TTC549 (cell line): ENCODE results near the gene TRUB1.
"Not testable (repeated sequence)": the region's sequence is repeated elsewhere in the genome, so short reads cannot be mapped to it uniquely, and the experiment has no call there.

Experiments
- FAIRE-seq: peaks from 2 replicates; lab custom pipeline; 2012; peaks lifted over from hg19 to GRCh38; lab: Jason Lieb, UNC

Gene TRUB1

DNA sequence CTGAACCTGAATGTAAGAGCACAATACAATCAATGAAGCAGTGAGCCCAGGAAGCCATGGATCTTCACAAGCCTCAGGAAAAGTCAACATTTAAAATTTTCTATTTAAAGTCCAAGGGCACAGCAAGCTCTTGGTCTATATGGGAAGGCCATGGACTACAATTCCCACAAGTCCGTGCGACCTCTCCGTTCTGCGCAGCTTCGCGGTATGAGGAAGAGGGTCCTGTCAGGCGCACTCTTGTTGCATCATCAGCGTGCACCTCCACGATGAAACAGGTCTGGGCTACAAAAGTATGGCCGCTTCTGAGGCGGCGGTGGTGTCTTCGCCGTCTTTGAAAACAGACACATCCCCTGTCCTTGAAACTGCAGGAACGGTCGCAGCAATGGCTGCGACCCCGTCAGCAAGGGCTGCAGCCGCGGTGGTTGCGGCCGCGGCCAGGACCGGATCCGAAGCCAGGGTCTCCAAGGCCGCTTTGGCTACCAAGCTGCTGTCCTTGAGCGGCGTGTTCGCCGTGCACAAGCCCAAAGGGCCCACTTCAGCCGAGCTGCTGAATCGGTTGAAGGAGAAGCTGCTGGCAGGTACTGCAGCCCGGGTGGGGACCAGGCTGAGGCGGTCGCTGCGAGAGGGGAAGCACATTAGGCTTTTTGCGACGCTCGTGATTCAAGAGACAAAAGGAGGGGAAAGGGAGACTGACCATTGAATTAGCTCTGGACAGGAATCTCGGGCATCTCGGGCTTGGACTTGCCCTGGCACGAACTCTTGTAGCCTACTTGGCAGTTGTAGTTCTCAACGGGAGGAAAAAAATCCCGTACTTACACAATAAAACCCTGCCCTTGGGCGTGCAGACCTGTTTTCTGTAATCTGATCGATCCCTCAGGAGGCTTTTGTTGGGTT, at the start of gene TRUB1:
TRUB1 (plus strand) TSS at position 234 of the 894 bp plus-strand sequence; CDS start at position 293, 59 bp downstream.
- FAIRE-seq = peak; percentile 63

DNA sequence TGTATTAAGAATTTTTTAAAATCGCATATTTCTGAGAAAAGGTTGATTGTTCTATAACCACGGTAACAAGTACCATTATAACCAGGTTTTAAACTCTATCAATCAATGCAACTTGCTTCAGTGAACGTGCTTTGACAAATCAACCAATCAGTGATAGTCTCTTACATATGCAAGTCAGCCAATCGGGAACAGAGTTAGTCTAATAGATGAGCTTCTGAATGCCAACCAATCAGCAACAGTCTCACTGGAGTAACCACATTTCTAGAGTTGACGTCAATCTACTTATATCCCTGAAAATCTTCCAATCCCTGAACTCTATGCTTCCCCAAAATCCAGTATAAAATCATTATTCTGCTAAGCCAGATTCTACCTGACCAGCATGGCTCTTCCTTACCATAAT, 44.7 kb upstream of the TRUB1 start:
- no peak for FAIRE-seq

DNA sequence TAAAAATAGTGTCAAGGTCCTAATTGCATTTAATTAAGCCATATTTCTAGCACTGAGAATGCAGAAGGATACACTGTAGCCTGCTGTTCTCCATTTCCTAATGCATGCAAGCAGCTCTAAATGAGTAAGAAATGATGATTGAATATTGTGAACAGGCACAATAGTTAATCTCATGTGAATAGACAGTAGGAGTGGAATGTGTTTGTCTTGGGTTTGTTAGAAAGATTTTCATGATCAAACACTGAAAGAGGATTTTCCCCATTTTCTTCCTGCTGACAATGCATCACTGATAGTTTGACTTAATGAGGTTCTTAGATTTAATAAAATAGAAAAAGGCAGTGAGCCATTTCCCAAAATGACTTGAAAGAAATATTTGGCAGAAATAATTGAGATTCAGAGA, 43.1 kb upstream of the TRUB1 start:
- FAIRE-seq = no peak

DNA sequence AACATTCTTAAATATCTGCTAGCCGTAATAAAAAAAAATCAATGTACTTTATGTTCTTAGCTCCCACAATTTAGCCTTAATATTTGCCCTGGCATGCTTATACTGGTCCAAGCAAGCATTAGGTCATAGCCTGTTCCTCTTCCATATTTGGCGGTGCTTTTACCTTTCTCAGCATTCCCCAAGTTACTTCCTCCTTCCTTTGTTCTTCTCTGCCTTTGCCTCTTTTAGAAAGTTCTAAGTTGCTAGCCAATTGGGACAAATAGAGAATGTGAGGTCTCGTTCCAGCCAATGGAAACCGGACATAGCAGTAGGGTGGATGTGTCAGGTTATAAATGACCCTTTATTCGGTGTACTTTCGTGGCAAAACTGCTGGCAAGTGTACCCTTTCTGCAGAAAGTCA, 41.0 kb upstream of the TRUB1 start:
- not testable (repeated sequence) for FAIRE-seq

DNA sequence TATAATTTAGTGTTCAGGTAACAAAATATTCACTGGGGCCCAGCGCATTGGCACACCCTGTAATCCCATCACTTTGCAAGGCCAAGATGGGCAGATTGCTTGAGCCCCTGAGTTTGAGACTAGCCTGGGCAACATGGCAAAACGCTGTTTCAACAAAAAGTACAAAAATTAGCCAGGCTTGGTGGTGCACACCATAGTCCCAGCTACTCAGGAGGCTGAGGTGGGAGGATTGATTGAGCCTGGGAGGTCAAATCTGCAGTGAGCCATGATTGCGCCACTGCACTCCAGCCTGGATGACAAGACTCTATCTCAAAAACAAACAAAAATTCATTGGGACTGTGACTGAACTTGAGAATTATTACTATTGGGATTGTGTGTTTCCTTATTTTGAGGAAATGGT, 40.4 kb upstream of the TRUB1 start:
- no peak for FAIRE-seq

DNA sequence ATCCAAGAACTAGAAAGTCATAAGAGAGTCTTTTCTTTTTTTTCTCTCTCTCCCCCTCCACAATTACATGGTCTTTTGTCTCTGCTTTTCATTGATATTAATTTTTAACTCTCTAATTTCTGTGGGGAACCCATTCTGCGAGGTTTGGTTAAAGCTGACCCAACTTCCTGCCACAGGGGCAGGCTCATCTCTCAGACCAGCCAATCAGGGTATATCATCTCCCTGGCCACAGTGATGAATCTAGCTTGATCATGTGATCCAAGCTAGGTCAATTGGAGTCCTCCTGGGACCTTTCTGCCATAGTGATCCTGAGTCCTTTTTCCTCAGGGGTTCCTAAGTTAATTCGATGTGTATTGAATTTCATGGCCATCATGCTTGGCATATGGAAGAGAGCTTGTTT, 38.0 kb upstream of the TRUB1 start:
- no peak for FAIRE-seq

DNA sequence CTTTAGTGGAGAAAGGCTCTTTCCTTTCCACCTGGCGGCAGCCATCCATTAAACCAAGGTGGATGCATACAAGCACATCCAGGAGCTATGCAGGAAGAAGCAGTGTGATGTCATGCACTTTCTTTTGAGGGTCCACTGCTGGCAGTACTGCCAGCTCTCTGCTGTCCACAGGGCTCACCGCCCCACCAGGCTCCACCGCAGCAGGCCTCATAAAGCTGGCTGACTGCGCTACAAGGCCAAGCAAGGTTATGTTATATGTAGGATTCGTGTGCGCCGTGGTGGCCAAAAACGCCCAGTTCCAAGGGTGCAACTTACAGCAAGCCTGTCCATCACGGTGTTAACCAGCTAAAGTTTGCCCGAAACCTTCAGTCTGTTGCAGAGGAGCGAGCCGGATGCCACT, 37.3 kb upstream of the TRUB1 start:
- FAIRE-seq = no peak

DNA sequence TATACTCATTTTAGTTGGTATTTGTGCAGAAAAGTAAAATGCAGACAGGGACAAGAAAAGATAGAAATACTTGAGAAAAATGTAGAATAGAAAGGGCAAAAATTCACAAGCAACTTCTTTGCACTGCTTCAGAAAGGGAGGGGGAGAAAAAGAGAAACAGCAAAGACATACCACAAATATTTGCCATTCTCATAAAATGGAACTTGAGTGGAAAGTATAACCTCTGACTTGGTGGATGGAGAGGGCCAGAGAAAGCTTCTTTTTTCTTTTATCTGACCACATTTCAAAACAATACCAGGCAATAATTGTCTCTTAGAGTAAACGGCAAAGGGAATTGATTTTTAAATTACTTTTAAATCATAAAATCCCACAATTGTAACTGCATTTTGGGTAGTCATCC, 35.8 kb upstream of the TRUB1 start:
- no peak for FAIRE-seq

DNA sequence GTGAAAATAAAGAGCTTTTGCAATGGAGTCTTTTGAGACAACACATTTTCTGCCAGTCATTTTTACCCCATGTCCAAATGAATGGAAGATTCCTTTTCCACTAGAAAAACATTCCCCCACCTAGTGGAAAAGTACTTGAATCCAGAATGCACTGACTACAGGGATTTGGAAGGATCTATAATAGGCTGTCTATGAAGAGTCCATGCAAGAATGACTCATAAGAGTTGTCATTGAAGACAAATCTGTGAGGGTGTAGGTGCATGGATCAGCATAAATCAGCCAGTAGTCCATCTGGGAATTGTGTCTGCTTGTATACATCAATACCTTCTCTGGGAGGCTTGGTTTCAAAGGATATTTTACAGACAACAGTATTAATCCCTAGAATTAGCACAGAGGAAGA, 32.5 kb upstream of the TRUB1 start:
- no peak for FAIRE-seq

DNA sequence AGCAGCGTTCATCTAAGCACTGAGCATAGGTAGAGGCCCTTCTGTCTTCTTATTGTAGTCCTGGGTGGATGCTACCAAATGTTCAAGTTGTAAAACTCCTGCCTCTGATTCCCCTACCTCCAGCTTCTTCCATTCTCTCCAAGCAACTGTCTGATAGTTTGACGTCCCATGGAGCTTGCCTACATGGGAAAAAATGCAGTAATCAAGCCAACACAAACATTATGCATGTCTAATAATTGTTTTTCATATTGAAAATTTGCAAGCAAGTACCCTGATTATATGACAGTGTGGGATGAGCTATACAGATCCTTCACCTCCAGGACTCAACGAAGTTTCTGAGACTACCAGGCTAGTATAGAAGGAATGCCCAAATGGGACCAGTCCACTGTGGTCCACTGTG, 31.0 kb upstream of the TRUB1 start:
- FAIRE-seq = no peak

DNA sequence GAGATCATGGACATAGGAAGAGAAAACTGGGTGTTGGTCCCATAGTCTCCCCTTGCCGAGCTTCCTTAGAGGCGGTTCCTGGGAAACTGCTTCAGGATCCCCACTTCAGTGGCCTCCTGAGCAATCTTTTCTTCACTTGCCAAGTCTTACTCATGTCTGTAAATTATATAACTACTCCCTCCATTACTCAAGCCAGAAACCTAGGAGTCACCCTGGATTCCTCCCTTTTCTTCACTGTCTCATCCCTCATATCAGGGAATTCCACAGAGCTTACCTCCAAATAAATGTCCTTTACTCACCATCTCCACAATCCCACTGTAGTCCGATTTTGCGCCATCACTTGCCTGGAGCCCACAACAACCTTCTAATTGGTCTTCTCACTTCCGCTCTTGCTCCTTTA, 29.1 kb upstream of the TRUB1 start:
- no peak for FAIRE-seq

DNA sequence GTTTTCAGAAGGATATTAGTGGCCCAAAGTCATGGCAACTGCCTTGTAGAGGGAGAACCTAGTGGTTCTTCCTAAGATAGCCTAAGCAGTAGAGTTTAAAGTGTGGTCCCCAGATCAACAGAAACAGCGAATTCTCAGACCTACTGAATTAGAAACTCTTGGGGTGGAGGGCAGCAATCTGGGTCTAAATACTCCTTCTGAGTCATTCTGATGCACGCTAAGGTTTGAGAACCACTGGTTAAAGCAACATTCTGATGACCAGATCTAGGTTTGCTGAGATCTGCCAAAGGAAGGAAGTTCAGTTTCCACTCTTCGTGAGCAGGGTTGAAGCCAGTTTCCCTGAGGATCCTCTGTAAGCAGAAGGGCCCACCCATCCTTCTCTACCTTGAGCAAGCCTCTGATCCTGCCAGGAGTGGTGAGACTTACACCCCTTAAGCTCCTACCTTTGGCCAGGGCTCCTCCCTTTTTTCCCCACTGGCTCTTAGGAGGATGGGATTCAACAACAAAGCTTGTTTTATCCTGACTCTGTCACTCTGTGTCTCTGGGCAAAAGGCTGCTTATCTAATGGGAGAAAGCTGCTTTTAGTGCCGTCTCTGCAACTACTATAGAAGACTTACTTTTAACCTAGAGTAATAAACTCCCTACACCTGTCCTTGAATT, 26.8 kb upstream of the TRUB1 start:
- no peak for FAIRE-seq

DNA sequence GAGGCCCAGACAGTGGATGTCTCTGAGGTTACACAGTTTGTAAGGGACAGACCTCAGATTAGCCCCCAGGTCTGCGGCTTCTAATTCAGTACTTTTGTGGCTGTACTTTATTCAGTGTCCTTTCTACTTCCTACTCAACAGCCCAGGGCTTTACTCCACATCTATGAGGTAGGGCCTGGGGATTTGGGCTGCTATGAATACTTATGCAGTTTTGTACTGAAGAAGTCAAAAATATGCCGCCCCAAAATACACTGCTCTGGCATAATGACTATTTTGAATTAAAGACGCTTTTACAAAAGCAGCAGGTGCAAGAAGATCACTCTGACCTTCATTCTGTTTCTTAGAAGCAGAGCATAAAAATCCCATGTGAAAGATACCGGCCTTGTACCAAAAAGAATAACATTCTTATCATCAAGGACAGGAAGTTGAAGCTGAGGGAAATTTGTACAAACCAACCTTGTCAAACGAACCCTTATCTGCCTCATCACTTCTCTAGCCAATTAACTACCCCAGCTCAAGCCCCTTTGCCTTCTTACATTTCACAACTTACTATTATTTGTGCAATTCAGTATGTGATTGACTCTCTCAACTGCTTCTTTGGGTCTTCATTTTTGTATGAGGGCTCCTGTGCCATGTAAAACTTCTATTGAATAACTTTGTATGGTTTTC, 26.1 kb upstream of the TRUB1 start:
- no peak for FAIRE-seq

DNA sequence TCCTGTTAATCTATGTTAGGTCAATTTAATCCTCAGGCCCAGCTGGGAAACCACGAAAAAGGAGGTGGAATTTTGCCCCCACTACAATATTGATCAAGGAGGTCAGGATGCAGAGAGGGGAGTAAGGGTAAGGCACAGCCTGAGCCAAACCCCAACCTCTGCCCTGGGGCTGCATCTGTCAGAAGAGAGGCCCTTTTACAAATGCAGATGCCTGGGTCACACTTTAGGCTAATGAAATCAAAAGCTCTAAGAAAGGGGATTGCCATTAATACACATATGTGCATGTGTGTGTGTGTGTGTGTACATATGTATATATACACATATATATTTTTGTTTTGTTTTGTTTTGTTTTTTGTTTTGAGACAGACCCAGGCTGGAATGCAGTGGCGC, 25.5 kb upstream of the TRUB1 start:
- FAIRE-seq = no peak

DNA sequence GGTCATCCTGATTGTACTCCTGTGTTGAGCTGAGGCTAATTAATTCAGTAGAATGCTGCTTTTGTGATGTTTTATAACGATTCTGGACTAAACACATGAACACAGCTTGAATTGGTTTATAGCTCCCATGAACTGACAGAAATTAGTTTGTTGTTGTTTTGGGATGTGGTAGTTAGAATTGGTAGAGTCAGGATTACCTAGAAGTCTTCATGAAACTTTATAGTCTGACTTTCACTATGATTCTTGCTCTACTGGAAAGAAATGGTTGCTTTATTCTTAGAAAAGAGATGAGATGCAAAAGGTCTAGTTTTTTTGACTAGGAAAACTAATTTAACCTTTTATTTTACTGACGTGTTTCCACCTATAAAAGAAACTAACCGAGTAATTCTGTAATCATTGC, 23.4 kb upstream of the TRUB1 start:
- no peak for FAIRE-seq

DNA sequence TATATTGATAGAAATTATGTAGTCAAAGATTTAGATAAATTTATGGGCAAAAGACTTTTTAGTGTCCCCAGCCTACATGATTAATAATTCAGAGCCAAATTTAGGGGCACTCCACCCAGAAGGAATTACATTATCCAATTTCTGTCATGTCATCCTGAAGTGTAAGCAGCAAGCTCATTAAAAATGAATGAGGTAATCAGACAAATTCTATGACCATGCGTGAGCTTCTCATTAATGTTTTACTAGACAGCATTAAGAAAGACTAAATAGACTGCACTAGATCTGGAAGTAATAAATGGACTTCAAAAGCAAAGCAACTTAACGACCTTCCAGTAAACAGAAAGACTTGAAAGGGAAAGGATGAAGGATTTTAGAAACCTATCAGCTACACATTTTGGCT, 22.7 kb upstream of the TRUB1 start:
- FAIRE-seq = no peak

DNA sequence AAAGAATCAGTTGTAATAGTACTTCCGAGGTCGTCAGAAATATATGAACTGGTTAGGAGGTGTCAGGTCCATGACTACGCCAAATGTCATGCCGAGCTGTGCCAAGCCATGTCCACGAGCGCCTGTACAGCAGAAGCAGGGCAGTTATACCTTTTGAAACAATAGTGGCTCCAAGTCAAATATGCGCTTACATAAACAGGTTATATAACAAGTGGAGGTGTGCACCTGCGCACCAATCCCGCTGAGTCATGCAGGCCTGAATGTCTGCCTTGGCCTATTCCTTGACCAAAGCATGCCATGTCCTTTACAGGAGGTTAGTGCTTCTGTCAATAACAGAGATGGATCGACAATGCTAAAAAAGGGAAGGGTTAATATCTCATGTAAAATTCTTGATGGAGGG, 21.3 kb upstream of the TRUB1 start:
- FAIRE-seq = no peak

DNA sequence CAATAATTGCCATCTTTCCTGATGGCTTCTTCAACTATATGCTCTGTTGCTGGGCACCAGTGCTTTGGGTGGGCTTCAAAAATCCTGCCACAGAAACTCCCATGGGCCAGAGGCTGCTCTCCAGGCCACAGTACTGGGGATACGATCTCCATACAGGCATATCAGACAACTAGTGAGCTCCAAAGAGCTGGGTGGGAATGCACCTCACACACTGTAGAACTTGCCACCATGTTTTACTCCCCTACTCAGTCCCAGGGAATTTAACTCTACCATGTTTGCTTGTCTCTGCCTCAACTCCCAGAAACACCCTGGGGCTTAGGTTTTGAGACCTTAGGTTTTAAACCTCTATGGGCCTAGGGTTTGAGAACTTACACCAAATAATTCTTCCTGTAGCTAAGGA, 20.5 kb upstream of the TRUB1 start:
- no peak for FAIRE-seq

DNA sequence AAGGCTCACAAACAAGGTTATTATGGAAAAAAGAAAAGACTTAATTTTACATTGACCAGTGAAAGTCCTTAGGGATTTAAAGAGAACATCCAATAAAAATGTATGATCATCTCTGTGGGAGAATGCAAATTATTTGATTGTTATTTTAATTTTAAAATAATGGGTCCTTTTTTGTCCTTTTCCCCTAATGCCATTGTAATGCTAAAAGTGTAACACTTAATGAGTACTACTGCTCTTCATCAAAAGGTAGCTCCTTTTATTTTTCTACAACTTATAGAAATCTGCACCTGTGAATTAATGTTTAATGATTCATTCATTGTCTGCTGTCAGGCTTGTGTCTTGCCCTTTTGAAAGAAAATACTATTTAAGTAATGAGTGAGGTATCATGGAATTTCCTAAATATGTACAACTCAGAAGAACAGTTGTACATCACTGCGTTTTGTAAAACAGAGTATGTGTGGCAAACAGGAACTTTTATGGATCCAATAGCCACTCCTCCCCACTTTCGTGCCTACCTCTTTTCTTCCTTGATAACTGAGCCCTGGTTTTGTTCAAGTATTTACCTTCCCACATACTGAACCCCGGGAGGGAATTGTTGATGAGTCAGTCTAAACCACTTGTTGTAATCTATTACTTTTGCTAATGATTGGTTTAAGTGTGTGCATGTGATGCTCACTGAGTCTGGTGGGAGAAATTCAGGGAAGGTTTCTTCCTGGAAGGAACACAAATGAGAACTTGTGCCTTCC, 19.9 kb upstream of the TRUB1 start:
- no peak for FAIRE-seq

DNA sequence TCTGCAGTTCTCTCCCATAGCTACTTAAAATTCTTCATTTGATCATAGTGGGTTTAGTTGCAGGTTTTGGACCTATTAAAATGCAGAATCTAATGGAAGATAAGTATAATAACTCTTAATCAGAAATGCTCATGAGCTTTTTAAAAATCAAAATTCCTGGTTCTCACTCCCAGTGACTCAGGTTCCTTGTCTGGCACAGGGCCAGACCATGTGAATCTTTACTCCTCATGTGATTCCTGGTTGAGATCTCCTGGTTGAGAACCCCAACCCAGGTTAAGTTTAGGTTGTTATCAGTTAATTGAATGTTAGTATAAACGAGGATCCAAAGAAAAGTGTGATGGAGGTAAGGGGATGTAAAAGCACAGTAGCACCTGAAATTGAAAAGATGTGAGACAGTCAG, 17.5 kb upstream of the TRUB1 start:
- no peak for FAIRE-seq

DNA sequence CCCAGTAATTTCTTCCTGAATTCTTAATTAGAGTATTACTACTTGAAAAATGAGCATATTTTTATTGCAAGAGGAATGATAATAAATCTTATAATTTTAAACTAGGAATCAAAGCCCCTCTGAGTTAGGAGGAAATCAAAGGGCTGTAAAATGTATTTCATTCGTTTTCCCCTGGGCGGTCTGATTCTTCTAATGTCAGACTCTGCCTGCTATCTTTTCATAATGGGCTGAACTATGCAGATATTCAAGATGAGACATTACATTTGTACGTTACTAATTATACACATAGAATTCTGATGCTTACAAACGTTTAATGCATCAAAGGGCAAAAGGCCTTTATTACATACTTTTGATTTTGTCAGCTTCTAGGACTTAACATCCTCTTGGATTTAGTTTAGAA, 16.0 kb upstream of the TRUB1 start:
- FAIRE-seq = no peak

DNA sequence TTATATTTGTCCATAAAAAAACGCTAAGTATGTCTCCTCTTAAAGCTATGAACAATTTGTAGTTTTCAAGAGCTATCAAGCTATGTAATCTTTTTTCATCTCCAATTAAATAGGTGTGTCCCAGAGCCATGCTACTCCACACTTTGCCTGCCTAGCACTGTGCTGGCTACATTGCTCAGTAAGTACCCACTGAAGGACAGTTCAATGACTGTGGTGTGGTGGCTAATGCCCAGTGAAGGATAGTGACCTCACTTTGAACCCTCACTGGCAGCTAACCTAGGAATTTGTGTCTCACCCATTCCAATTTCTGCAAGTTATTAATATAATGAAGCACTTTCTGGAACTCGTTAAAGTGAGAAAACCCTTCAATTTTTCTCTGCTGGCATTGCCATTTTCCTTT, 14.4 kb upstream of the TRUB1 start:
- FAIRE-seq = no peak
